Measurements from ENCODE around the gene RBM47. TPM values are rescaled to one million over a fixed set of nuclear protein-coding genes. Genes with fewer than 3 reads are reported as not detected.
A peak's percentile ranks its signal among the peaks of the same experiment; 100 is the strongest.

The RBM47 gene
- total and polyA plus RNA-seq, 8 donors = 12.3 to 59.6 (median 32.4) TPM

- peaks cover 0 to 37% (median 0%) of the 10 kb centered on the region in 3 donors for H3K36me3 ChIP-seq
- H3K4me3 ChIP-seq = no peak overlapping the region
- no peak for DNase-seq
- peaks cover 12 to 15% (median 13%) of the 10 kb centered on the region in 3 donors for H3K4me1 ChIP-seq
- no peak overlapping the region for H3K27ac ChIP-seq
- WGBS, 2 donors = 86 to 89% methylated on average over 3 of the region's 3 CpGs
- no peaks in the 10 kb centered on the region for H3K9me3 ChIP-seq
- intact Hi-C loops (cut with DNase I) = no loop called here
- no peak for TF ChIP-seq CTCF (IDR thresholded peaks at IDR 0.05)
- ATAC-seq = no peak
- H3K27me3 ChIP-seq = no peaks in the 10 kb centered on the region
- FAIRE-seq = no peak
Measured at GRCh38 chr4:40423735-40424134, 205.9 kb downstream of the RBM47 start.

DNA sequence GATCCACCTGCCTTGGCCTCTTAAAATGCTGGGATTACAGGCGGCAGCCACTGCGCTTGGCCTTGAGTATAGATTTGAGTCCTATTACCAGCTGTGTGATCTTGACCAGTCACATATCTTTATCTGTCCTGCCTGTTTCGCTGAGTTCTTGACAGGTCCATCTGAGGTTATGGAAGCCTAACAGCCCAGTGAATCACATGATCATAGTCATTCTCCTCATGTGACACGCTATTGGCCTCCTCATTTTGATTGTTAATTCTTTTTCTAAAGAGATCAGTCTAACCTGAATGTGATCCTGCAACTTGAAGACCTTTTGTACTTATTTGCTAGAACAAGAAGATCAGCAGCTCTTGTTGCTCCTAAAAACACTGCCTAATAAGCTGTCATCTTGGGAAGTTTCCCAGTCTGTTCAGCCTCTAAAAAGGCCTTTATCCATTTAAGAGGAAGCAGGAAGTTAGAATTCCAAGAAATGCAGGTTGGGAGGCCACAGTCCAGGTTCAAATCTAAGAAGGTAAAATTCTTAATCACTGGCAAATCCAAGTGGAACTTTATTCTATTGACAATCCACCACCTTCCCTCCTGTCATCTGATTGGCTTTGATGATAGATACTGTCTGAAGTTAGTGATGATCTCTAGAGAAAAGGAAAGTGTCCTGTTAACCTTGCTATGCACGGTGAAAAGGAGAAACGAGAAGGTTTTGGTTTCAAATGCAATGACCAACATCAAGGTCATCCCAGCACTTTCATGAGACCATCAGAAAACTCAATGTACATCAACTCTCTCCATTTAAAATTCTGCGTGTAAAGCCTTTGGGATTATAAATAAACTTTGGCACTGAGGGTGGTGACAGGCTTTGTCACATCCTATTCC is 207.6 kb downstream of the RBM47 start:
- no peak for TF ChIP-seq CTCF (IDR thresholded peaks at IDR 0.05)
- H3K36me3 ChIP-seq = peaks cover 0 to 37% (median 0%) of the 10 kb centered on the region in 3 donors
- no peaks in the 10 kb centered on the region for H3K9me3 ChIP-seq
- no peak overlapping the region for H3K27ac ChIP-seq
- ATAC-seq (no peak), DNase-seq (no peak), FAIRE-seq (no peak)
- no peaks in the 10 kb centered on the region for H3K27me3 ChIP-seq
- peaks cover 26 to 28% (median 27%) of the 10 kb centered on the region in 3 donors for H3K4me1 ChIP-seq
- intact Hi-C loops (cut with DNase I) = no loop called here
- no peak overlapping the region for H3K4me3 ChIP-seq
- WGBS, 2 donors = 80 to 88% methylated on average over 7 of the region's 7 CpGs

DNA sequence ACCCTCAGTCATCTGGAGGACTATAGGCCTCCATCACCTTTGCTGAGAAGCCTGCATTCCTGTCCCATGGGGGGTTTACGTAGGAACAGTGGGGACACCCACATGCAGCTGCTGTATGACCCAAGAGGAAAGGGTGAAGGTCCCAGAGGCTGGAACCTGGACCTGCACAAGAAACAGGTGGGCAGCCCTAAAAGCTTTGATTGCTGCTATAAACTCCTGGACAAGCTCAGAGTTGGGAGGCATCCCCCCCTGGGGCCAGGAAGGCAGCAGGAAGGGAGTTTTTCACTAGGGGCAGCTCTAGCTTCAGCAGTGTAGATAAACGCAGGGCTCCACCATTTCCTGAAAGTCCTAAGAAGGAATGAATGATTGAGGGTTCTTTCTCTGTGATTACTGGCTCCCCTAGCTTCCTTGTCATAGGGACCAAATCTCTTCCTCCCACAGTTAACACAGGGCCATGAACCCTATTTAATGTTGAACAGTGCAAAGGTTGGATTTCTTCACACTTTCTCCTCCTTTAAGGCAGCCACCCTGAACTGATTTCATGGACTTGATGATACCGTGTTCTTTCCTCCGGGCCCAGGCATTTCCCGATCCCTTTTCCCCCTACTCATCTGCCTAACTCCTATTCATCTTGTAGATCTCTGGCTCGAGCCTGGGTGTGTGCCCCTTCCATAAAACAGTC is 210.3 kb downstream of the RBM47 start:
- H3K36me3 ChIP-seq = peaks cover 0 to 13% (median 0%) of the 10 kb centered on the region in 3 donors
- H3K4me3 ChIP-seq = no peak overlapping the region
- ATAC-seq (peak in 1 of 4 donors; percentile 1), DNase-seq (no peak), FAIRE-seq (no peak)
- no peaks in the 10 kb centered on the region for H3K27me3 ChIP-seq
- TF ChIP-seq CTCF (IDR thresholded peaks at IDR 0.05) = no peak
- WGBS, 2 donors = 48 to 54% methylated on average over 6 of the region's 6 CpGs
- peak overlapping the region; percentile 54 to 81 (median 70) for H3K27ac ChIP-seq
- peaks cover 28 to 29% (median 28%) of the 10 kb centered on the region in 3 donors for H3K4me1 ChIP-seq
- intact Hi-C loops (cut with DNase I) = no loop called here
- no peaks in the 10 kb centered on the region for H3K9me3 ChIP-seq

DNA sequence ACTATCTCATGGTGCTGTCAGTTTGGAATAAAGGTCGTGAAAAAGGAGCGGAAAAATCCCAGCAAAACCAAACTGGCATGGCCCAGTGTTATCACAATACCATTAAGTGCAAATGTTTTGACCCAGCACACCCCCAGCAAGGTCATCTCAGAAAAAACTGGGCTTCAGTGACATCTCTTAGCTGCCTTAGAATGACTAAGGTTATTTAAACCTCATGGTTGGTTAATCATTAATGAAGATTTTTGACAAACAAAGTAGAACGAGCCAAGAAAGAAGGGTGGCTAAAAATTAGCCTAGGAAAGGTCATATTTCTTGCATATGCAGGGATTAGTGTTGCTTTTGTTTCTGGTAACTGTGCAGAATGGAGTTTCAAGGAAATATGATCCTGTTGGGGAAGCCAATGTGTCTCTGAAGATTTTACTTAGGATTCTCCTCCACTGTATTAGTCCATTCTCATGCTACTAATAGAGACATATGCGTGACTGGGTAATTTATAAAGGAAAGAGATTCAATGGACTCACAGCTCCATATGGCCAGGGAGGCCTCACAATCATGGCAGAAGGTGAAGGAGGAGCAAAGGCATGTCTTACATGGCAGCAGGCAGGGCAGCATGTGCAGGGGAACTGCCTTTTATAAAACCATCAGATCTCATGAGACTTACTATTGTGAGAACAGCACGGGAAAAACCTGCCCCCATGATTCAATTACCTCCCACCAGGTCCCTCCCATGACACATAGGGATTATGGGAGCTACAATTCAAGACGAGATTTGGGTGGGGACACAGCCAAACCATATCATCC is 211.0 kb downstream of the RBM47 start:
- peak; percentile 29 for FAIRE-seq
- ATAC-seq = peak; percentile 90 to 94 (median 92)

More for the DNA sequence above, 211.0 kb downstream of the RBM47 start:
- intact Hi-C loops (cut with DNase I) = no loop called here
- peak in 3 of 6 donors; percentile 60 to 68 (median 67) for DNase-seq
- H3K9me3 ChIP-seq = no peaks in the 10 kb centered on the region
- no peaks in the 10 kb centered on the region for H3K27me3 ChIP-seq
- H3K27ac ChIP-seq = peak overlapping the region; percentile 54 to 81 (median 70)
- no peak overlapping the region for H3K4me3 ChIP-seq
- WGBS, 2 donors = 28 to 29% methylated on average over 6 of the region's 6 CpGs
- peaks cover 0 to 13% (median 0%) of the 10 kb centered on the region in 3 donors for H3K36me3 ChIP-seq
- TF ChIP-seq CTCF (IDR thresholded peaks at IDR 0.05) = no peak
- peaks cover 28 to 29% (median 28%) of the 10 kb centered on the region in 3 donors for H3K4me1 ChIP-seq

All from pancreas (tissue), 10 donors.